Central memory CD8-positive, alpha-beta T cell (primary cell): ENCODE results near the gene MTLN.
A peak's percentile ranks its signal among the peaks of the same experiment; 100 is the strongest.
"Not testable (repeated sequence)": the region's sequence is repeated elsewhere in the genome, so short reads cannot be mapped to it uniquely, and the experiment has no call there.

Experiments used
- ATAC-seq: fragments of 150-1000 bp; cut with Tn5 transposase; replicated peaks from 2 replicates; pipeline ENCODE4 v1.10.0; 2022; ENCODE audit warnings: mild to moderate bottlenecking, moderate FRiP score, moderate number of reproducible peaks; ENCODE audit not compliant: poor library complexity, severe bottlenecking; ENCODE audit errors: extremely low read depth
- DNase-seq, 2 donors: peaks; one replicate each; pipeline ENCODE4 v3.0.0; 2021; ENCODE audit warnings: low spot score in 2 of 2
- H3K27ac Mint-ChIP-seq: one replicate; pipeline ENCODE4 v1.8.0; 2022; ENCODE audit warnings: low read depth, mild to moderate bottlenecking, moderate library complexity, mixed read lengths
- H3K27me3 Mint-ChIP-seq: one replicate; pipeline ENCODE4 v1.8.0; 2022; ENCODE audit warnings: mixed read lengths
- H3K36me3 Mint-ChIP-seq: one replicate; pipeline ENCODE4 v1.8.0; 2022; ENCODE audit warnings: mild to moderate bottlenecking, moderate library complexity, mixed read lengths; ENCODE audit not compliant: insufficient read depth
- H3K4me1 Mint-ChIP-seq: one replicate; pipeline ENCODE4 v1.8.0; 2022; ENCODE audit warnings: mixed read lengths
- H3K4me3 Mint-ChIP-seq: one replicate; pipeline ENCODE4 v1.8.0; 2022; ENCODE audit warnings: mild to moderate bottlenecking, moderate library complexity, mixed read lengths
- H3K9me3 Mint-ChIP-seq: one replicate; pipeline ENCODE4 v1.8.0; 2022; ENCODE audit warnings: mixed read lengths

MTLN gene

DNA sequence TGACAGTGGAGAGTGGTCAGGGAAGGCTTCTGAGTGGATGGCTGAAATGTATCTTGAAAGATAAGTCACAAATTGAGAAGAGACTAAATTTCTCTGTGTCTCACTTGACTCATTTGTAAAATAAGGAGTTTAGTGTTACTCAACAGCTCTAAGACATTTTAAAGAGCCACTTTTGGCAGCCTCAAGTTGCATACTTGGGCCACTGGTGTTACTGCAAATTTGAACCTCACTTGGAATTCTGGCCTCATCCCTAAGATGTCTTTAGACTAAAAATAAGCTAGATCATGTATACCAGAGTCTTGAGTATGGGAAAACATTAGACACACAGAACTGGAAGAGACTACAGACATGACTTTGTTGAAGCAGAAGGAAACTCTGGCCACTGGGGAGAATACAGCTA lies 4.5 kb upstream of the MTLN start:
- Mint-ChIP-seq H3K9me3 (no peaks in the 10 kb centered on the region), H3K36me3 (peaks cover 9% of the 10 kb centered on the region), H3K27me3 (peaks cover 62% of the 10 kb centered on the region), H3K4me3 (no peak overlapping the region), H3K4me1 (peaks cover 6% of the 10 kb centered on the region), H3K27ac (no peak overlapping the region)
- DNase-seq (no peak), ATAC-seq (no peak)

DNA sequence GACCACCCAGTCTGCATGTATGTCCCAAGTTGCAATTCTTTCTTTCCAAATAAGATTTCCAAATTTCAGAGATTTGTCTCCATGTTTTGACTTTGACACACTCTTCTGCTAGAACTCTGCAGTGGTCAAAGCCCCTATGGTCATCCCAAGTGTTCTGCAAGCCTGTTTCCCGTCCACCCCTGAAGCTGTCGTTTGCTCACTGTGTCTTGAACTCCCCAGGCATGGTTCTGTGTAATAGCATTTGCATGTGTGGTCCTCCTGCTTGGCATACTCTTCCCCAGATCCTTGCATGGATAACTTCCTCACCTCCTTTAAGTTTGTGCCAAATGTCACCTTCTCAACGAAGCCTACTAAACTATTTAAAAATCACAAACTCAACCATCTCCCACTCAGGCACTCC lies 3.9 kb upstream of the MTLN start:
- Mint-ChIP-seq H3K36me3 (peaks cover 9% of the 10 kb centered on the region), H3K4me1 (peaks cover 10% of the 10 kb centered on the region), H3K4me3 (no peak overlapping the region), H3K9me3 (no peaks in the 10 kb centered on the region), H3K27ac (no peak overlapping the region), H3K27me3 (peaks cover 57% of the 10 kb centered on the region)
- ATAC-seq (no peak), DNase-seq (no peak)

DNA sequence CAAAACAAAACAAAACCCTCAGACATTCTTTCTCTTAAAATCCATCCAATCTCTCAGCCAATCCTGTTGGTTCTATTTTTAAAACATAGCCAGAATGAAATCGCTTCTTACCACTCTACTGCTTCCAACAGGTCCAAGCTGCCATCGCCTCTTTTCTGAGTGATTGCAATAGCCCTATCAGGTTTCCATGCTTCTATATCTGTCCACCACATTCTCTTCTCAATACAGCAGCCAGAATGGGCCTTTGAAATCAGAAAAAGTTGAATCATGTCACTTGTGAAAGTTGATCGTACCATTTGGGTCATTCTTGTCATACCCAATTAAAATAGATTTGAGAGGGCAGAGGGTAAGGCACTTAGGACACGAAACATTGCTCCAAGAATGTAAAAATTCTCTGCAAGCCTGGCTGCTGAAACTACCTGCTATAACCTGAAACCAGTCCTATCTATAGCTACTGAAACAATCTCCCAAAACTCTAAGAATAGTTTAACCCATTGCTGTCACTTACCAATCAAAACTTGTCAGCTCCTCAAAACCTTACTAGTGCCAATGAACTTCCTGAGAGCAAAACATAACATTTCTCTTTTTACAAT lies 3.3 kb upstream of the MTLN start:
- ATAC-seq (no peak), DNase-seq (no peak)
- Mint-ChIP-seq H3K4me3 (no peak overlapping the region), H3K27ac (no peak overlapping the region), H3K27me3 (peaks cover 57% of the 10 kb centered on the region), H3K36me3 (peaks cover 10% of the 10 kb centered on the region), H3K4me1 (peaks cover 10% of the 10 kb centered on the region), H3K9me3 (no peaks in the 10 kb centered on the region)

DNA sequence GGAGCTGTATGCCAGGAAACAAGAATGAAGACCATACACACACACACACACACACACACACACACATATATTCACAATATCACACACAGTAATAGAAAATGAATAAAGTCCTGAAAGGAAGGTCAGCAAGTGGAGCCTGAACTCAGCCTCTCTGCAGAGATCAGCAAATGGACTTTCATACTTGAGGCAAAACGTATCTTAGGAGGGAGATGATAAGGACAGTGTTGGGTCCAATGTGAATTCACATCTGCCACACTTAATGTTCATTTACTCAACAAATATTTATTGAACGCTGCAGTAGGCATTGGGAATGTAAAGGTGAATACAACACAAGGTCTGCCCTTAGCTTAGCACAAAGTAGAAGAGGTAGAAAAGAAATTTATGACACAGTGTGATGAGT lies 2.7 kb upstream of the MTLN start:
- peaks cover 56% of the 10 kb centered on the region for H3K27me3 Mint-ChIP-seq
- DNase-seq (no peak), ATAC-seq (no peak)
- no peak overlapping the region for H3K27ac Mint-ChIP-seq
- peaks cover 10% of the 10 kb centered on the region for H3K4me1 Mint-ChIP-seq
- no peak overlapping the region for H3K4me3 Mint-ChIP-seq
- H3K9me3 Mint-ChIP-seq: no peaks in the 10 kb centered on the region
- H3K36me3 Mint-ChIP-seq: peaks cover 12% of the 10 kb centered on the region

DNA sequence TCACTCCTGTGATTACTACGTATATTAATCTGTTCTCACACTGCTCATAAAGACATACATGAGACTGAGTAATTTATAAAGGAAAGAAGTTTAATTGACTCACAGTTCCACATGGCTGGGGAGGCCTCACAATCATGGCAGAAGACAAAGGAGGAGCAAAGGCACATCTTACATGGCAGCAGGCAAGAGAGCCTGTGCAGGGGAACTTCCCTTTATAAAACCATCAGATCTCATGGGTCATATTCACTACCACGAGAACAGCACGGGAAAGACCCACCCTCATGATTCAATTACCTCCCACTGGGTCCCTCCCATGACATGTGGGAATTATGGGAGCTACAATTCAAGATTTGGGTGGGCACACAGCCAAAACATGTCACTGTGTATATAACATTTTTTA lies 1.2 kb upstream of the MTLN start:
- H3K27me3 Mint-ChIP-seq: peaks cover 40% of the 10 kb centered on the region
- not testable (repeated sequence) for H3K4me3 Mint-ChIP-seq, ATAC-seq, DNase-seq, H3K27ac Mint-ChIP-seq, H3K9me3 Mint-ChIP-seq
- H3K4me1 Mint-ChIP-seq: peaks cover 23% of the 10 kb centered on the region
- H3K36me3 Mint-ChIP-seq: peaks cover 16% of the 10 kb centered on the region

DNA sequence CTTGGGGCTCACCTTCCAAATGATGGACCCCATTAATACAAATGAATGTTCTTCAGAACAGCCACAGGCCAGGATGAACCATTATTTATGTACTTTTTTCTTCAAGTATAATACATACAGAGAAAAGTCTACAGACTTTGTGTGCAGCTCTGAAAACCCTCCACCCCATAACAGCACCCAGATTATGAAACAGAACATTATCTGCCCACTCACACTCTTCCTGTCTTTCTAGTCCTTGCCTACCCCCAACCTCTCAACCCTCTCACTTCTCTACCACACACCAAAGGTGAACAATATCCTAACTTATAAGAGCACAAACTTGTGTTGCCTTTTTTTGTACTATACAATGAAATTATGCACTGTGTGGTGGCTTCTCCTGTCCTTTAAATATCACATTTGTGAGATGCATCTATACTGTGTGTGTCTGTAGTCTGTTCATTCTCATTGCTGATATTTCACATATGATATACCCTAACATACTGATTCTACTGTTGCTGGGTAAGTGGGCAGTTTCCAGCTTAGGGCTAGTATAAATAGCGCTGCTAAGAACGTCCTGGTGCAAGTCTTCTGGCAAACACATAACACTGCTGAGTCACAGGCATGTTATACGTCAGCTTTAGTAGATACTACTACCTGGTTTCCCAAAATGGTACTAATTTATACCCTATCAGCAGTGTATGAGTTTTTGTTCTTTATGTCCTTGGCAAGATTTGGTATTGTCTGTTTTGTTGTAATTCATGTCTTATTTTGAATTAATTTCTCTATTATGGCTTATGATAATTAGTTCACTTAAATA lies 6.5 kb downstream of the MTLN start:
- H3K36me3 Mint-ChIP-seq: peaks cover 26% of the 10 kb centered on the region
- H3K4me1 Mint-ChIP-seq: peaks cover 31% of the 10 kb centered on the region
- ATAC-seq (no peak), DNase-seq (no peak)
- peak overlapping the region; percentile 85 for H3K4me3 Mint-ChIP-seq
- H3K27me3 Mint-ChIP-seq: no peaks in the 10 kb centered on the region
- H3K27ac Mint-ChIP-seq: peak overlapping the region; percentile 90
- H3K9me3 Mint-ChIP-seq: no peaks in the 10 kb centered on the region

DNA sequence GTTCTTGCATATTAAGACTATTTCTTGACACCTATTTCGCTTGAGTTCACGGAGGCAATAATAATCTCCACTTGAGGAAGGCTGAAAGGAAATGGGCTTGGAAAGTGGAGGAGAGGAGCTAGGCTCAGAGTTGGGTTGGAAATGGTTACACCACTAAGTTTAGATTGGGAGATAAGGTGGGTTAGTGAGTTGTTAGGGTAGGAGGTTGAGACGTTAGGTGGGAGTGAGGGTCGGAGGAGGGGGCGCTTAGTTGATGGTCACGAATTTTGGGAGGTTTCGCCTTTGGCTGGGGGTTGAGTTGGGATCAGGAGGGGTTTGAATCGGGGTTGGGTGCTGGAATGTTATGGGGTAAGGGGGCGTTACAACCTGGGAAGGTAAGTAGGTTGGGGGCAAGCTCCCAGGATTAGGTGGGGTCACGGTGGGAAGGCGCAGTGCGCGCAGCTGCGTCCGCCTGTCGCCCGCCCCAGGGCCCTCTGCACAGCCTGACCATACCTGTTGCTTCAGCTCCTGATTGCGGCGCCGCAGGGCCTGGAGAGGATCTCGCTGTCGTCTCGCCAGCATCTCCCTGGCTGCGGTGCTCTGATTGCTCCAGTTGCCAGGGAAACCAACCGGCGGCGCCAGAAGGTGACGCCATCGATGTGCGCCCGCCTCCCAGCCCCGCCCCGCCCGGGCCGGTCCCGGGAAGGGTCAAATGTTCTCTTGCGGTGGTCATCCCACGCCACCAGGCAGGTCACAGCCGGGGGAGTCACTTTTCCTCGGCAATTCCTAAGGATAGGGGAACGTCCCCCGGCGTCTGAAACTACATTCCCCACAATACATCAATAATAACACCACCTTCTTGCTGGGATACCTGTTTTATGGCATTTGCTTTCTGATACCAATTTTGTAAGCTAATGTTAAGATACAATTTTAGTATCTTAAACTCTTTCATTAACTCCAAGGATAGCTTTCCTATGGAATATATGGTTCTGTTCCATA lies 7.7 kb downstream of the MTLN start, which contains the start of gene NPHP1:
NPHP1 (minus strand) TSS at position 606 of the 978 bp plus-strand sequence; CDS start at position 561, 45 bp downstream.
- ATAC-seq (peak; percentile 93), DNase-seq (peak; percentile 76 to 77)
- Mint-ChIP-seq H3K36me3 (peaks cover 25% of the 10 kb centered on the region), H3K27me3 (no peaks in the 10 kb centered on the region), H3K4me1 (peaks cover 27% of the 10 kb centered on the region), H3K27ac (peak within 1 kb of the TSS; percentile 90), H3K4me3 (peak within 1 kb of the TSS; percentile 85), H3K9me3 (no peaks in the 10 kb centered on the region)

DNA sequence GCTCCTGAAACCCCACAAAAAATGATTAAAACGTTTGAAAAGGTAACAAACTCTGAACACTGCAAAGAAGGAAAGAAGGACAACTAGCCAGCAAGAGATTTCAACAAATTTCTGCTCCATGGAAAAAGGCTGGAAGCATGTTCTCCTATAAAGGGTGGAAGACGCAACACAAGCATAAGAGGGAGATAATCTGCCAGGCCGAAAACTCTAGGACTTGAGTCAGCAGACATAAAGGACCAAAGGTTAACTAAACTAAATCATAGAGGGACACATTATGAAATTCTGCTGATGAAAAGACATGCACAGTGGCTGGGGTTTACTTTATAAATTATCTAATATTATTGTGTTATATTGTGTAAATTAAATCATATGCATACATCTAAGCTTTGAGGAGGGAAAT lies 14.3 kb downstream of the MTLN start:
- Mint-ChIP-seq H3K27me3 (peaks cover 25% of the 10 kb centered on the region), H3K27ac (no peak overlapping the region), H3K4me1 (no peaks in the 10 kb centered on the region), H3K4me3 (no peak overlapping the region), H3K36me3 (no peaks in the 10 kb centered on the region), H3K9me3 (no peaks in the 10 kb centered on the region)
- DNase-seq: no peak
- no peak for ATAC-seq

DNA sequence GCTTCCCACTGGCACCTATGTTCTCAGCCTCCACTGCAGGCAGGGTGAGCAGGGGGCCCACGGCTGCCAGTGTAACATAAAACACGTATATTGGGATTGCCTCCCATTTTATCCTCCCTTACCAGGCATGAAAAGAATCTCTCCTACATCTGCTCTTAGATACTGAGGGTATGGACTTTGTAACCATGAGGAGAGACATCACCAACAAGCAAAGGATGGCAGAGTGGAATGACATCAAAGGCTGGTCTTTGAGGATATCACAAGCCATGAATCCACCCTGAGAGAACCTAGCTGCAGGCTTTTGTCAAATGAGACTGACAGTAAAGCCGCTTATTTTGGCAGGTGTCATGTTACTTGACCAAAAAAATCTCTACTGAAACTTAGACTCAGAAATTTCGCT lies 14.9 kb downstream of the MTLN start:
- Mint-ChIP-seq H3K4me3 (no peak overlapping the region), H3K9me3 (no peaks in the 10 kb centered on the region), H3K4me1 (no peaks in the 10 kb centered on the region), H3K27ac (no peak overlapping the region), H3K27me3 (peaks cover 30% of the 10 kb centered on the region), H3K36me3 (no peaks in the 10 kb centered on the region)
- DNase-seq (no peak), ATAC-seq (no peak)

DNA sequence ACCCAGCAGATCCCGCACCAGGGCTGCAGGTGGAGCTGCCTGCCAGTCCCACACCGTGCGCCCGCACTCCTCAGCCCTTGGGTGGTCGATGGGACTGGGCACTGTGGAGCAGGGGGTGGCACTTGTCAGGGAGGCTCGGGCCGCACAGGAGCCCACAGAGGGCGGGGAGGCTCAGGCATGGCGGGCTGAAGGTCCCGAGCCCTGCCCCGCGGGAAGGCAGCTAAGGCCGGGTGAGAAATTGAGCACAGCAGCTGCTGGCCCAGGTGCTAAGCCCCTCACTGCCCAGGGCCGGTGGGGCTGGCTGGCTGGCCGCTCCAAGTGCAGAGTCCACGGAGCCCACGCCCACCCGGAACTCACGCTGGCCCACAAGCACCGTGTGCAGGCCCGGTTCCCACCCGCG lies 22.2 kb downstream of the MTLN start:
- not testable (repeated sequence) for H3K36me3 Mint-ChIP-seq, DNase-seq, ATAC-seq, H3K9me3 Mint-ChIP-seq, H3K4me1 Mint-ChIP-seq, H3K4me3 Mint-ChIP-seq, H3K27ac Mint-ChIP-seq
- H3K27me3 Mint-ChIP-seq: peaks cover 68% of the 10 kb centered on the region

DNA sequence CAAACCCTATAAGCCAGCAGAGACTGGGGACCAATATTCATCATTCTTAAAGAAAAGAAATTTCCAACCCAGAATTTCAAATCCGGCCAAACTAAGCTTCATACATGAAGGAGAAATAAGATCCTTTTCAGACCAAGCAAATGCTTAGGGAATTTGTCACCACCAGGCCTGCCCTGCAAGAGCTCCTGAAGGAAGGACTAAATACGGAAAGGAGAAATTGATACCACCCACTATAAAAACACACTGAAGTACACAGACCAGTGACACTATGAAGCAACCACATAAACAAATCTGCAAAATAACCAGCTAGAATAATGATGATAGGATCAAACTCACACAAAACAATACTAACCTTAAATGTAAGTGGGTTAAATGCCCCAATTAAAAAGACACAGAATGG lies 29.9 kb downstream of the MTLN start:
- DNase-seq (no peak), ATAC-seq (no peak)
- Mint-ChIP-seq H3K27ac (no peak overlapping the region), H3K36me3 (no peaks in the 10 kb centered on the region), H3K4me3 (no peak overlapping the region), H3K9me3 (peaks cover 17% of the 10 kb centered on the region), H3K27me3 (peaks cover 70% of the 10 kb centered on the region), H3K4me1 (no peaks in the 10 kb centered on the region)

DNA sequence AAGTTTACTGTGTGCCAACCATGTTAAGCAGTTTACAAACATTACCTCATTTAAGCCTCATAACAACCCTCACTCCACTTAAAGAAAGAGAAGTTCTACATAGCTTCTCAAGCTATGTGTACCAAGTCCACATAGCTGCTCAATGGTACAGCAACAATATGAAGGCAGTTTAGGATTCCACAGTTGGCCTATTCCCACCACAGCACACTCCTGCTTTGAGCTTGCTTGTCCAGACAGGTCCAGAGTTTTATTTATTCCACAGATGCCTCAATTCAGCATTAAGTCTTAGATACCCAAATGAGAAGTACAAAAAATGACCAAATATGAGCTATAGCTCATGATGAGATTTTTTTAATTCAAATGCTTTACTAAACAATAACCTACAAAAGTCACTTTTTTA lies 32.3 kb downstream of the MTLN start:
- Mint-ChIP-seq H3K4me3 (no peak overlapping the region), H3K27me3 (peaks cover 72% of the 10 kb centered on the region), H3K36me3 (no peaks in the 10 kb centered on the region), H3K4me1 (no peaks in the 10 kb centered on the region), H3K9me3 (peaks cover 13% of the 10 kb centered on the region), H3K27ac (no peak overlapping the region)
- no peak for DNase-seq
- ATAC-seq: no peak
